Glutamatergic neuron (in vitro differentiated cells): ENCODE measurements around the gene MGST2. TPM values are rescaled to one million over a fixed set of nuclear protein-coding genes. Genes with fewer than 3 reads are reported as not detected.

Experiments
- DNase-seq: peaks from one replicate; pipeline ENCODE4 v3.0.0; 2022
- H3K27ac Mint-ChIP-seq: one replicate; pipeline ENCODE4 v1.8.0; 2020; ENCODE audit warnings: mild to moderate bottlenecking, mixed read lengths, inconsistent platforms; ENCODE audit not compliant: unreplicated experiment
- H3K27me3 Mint-ChIP-seq: one replicate; pipeline ENCODE4 v1.8.0; 2020; ENCODE audit warnings: mild to moderate bottlenecking, moderate library complexity, mixed read lengths, inconsistent platforms; ENCODE audit not compliant: unreplicated experiment
- H3K36me3 Mint-ChIP-seq: one replicate; pipeline ENCODE4 v1.8.0; 2020; ENCODE audit warnings: mild to moderate bottlenecking, mixed read lengths, inconsistent platforms; ENCODE audit not compliant: unreplicated experiment
- H3K4me1 Mint-ChIP-seq: one replicate; pipeline ENCODE4 v1.8.0; 2020; ENCODE audit warnings: mild to moderate bottlenecking, low read depth, mixed read lengths, inconsistent platforms; ENCODE audit not compliant: unreplicated experiment
- H3K4me3 Mint-ChIP-seq: one replicate; pipeline ENCODE4 v1.8.0; 2020; ENCODE audit warnings: mild to moderate bottlenecking, mixed read lengths, inconsistent platforms; ENCODE audit not compliant: unreplicated experiment
- H3K9me3 Mint-ChIP-seq: one replicate; pipeline ENCODE4 v1.8.0; 2020; ENCODE audit warnings: mild to moderate bottlenecking, moderate library complexity, mixed read lengths, inconsistent platforms; ENCODE audit not compliant: unreplicated experiment
- CTCF ChIP-seq: fragments of 200-600 bp; sonication (generic); IDR thresholded peaks from one replicate; pipeline ENCODE4 v1.5.0; 2021; ENCODE audit not compliant: partially characterized antibody, unreplicated experiment
- total RNA-seq: library from RNA; stranded (reverse); fragmentation: NEBNext Ultra II Directional; extraction: Animal tissue kit (Norgen Biotek cat#: 25700); gene quantifications from one replicate; pipeline ENCODE4 v1.2.1, GENCODE V29; 2021; ENCODE audit not compliant: unreplicated experiment

The MGST2 gene
- total RNA-seq, 1 donor from 2014 or later, result 6.9 TPM

- DNase-seq, result no peak
- Mint-ChIP-seq H3K4me3 (no peak overlapping the region), H3K4me1 (no peaks in the 10 kb centered on the region), H3K27me3 (peaks cover 2% of the 10 kb centered on the region), H3K9me3 (peaks cover 8% of the 10 kb centered on the region), H3K36me3 (peaks cover 16% of the 10 kb centered on the region), H3K27ac (no peak overlapping the region)
- no peak for TF ChIP-seq CTCF
Measured at GRCh38 chr4:139642364-139642763, 23.3 kb upstream of the MGST2 start.

GRCh38 chr4:139643042-139643895, 22.4 kb upstream of the MGST2 start:
- no peak for TF ChIP-seq CTCF
- no peaks in the 10 kb centered on the region for H3K4me1 Mint-ChIP-seq
- H3K27me3 Mint-ChIP-seq, result peaks cover 2% of the 10 kb centered on the region
- no peak for DNase-seq
- peaks cover 12% of the 10 kb centered on the region for H3K36me3 Mint-ChIP-seq
- no peak overlapping the region for H3K4me3 Mint-ChIP-seq
- peaks cover 8% of the 10 kb centered on the region for H3K9me3 Mint-ChIP-seq
- no peak overlapping the region for H3K27ac Mint-ChIP-seq

- peaks cover 2% of the 10 kb centered on the region for H3K27me3 Mint-ChIP-seq
- no peak for DNase-seq
Measured at GRCh38 chr4:139645458-139645857, 20.2 kb upstream of the MGST2 start.

DNA sequence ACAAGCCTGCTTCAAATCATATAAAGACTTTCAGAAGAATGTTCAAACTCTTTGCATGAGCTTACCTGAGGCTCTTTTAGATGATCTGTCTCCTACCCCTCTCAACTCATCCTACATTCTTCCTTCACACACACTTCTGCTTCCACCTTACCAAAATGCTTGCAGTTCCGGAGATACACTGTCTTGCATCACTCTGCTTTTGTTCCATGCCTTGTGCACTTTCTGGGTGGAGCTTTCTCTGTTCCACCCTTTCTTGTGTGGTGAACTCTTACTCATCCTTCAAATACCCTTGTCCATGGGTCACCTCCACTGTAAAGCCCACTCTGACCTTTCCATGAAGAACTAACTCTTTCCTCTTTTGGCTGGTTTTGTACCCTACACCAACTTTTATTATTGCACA, 18.4 kb upstream of the MGST2 start:
- H3K27me3 Mint-ChIP-seq, result peaks cover 2% of the 10 kb centered on the region
- no peaks in the 10 kb centered on the region for H3K4me1 Mint-ChIP-seq
- DNase-seq, result no peak
- H3K4me3 Mint-ChIP-seq, result no peak overlapping the region
- TF ChIP-seq CTCF, result no peak
- peaks cover 2% of the 10 kb centered on the region for H3K9me3 Mint-ChIP-seq
- H3K36me3 Mint-ChIP-seq, result no peaks in the 10 kb centered on the region
- H3K27ac Mint-ChIP-seq, result no peak overlapping the region

More at GRCh38 chr4:139645458-139645857, 20.2 kb upstream of the MGST2 start:
- Mint-ChIP-seq H3K4me1 (no peaks in the 10 kb centered on the region), H3K9me3 (peaks cover 2% of the 10 kb centered on the region), H3K4me3 (no peak overlapping the region), H3K36me3 (no peaks in the 10 kb centered on the region), H3K27ac (no peak overlapping the region)
- TF ChIP-seq CTCF, result no peak

- DNase-seq, result no peak
- H3K4me3 Mint-ChIP-seq, result no peak overlapping the region
- peaks cover 2% of the 10 kb centered on the region for H3K27me3 Mint-ChIP-seq
- H3K36me3 Mint-ChIP-seq, result no peaks in the 10 kb centered on the region
- peaks cover 2% of the 10 kb centered on the region for H3K9me3 Mint-ChIP-seq
- H3K4me1 Mint-ChIP-seq, result no peaks in the 10 kb centered on the region
- no peak overlapping the region for H3K27ac Mint-ChIP-seq
- TF ChIP-seq CTCF, result no peak
Measured at GRCh38 chr4:139647952-139648351, 17.7 kb upstream of the MGST2 start.
